K562 (cell line): ENCODE measurements around the gene PPIL4. TPM values are rescaled to one million over a fixed set of nuclear protein-coding genes. Genes with fewer than 3 reads are reported as not detected.

Source experiments
- CHAMP1 ChIP-seq: fragments of 450-650 bp; IDR thresholded peaks from 2 replicates; pipeline ENCODE4 v1.6.1; 2016; ENCODE audit warnings: mild to moderate bottlenecking
- CREB3 ChIP-seq: fragments of 450-650 bp; conservative IDR thresholded peaks from 2 replicates; pipeline ENCODE4 v1.6.1; 2016; ENCODE audit warnings: missing genetic modification characterization, low read depth, mild to moderate bottlenecking, missing compliant biosample characterization, moderate library complexity
- HDAC6 ChIP-seq: IDR thresholded peaks from 2 replicates; pipeline ENCODE4 v1.6.1; 2012; ENCODE audit warnings: low read depth, mild to moderate bottlenecking, control low read depth, inconsistent platforms, low read length, moderate library complexity
- REST ChIP-seq, 2 experiments: fragments of 450-650 bp; formaldehyde crosslinking in 1 of 2; IDR thresholded peaks; 2 replicates each; pipeline versions ENCODE4 v1.4.0 to v1.6.1; 2014 to 2020; ENCODE audit warnings: mild to moderate bottlenecking in 2 of 2, borderline replicate concordance in 1 of 2, low read depth in 1 of 2
- SIX5 ChIP-seq, 2 experiments: IDR thresholded peaks; 2 replicates each; pipeline ENCODE4 v1.6.1; 2011; ENCODE audit warnings: low read length in 2 of 2, borderline replicate concordance in 1 of 2, low read depth in 1 of 2, mild to moderate bottlenecking in 1 of 2, moderate library complexity in 1 of 2; ENCODE audit not compliant: insufficient read depth in 1 of 2
- TEAD1 ChIP-seq, 2 experiments: fragments of 450-650 bp in 1 of 2; sonication (generic) in 1 of 2; formaldehyde crosslinking; IDR thresholded peaks; 2 replicates each; pipeline versions ENCODE4 v1.4.0 to v1.8.0; 2020 to 2022; ENCODE audit warnings: mild to moderate bottlenecking in 2 of 2, missing genetic modification reagents in 1 of 2
- THRA ChIP-seq: fragments of 450-650 bp; IDR thresholded peaks from 2 replicates; pipeline ENCODE4 v1.6.1; 2017; ENCODE audit warnings: mild to moderate bottlenecking, moderate library complexity
- ZNF23 ChIP-seq: fragments of 250-450 bp; sonication (Bioruptor Pico); IDR thresholded peaks from 2 replicates; pipeline ENCODE4 v1.4.0; 2020; ENCODE audit warnings: mild to moderate bottlenecking
- polyA plus RNA-seq, 8 experiments: library from polyadenylated mRNA; depleted of rRNA in 4 of 8; stranded (reverse) in 5 of 8; unstranded in 3 of 8; fragments of >200 nt; fragmentation: Nextera tagmentation in 2 of 8; fragmentation: Illumina TruSeq in 1 of 8; extraction: Ambion mirVana in 2 of 8; extraction: Trizol in 1 of 8; gene quantifications; 2 replicates each; pipeline versions ENCODE4 v1.2.1 to v1.2.3, GENCODE V29; 2011 to 2014; ENCODE audit warnings: inconsistent platforms in 1 of 8, missing spikeins in 1 of 8
- total RNA-seq, 7 experiments: library from RNA; depleted of rRNA in 6 of 7; stranded (reverse); fragments of >200 nt in 6 of 7; fragmentation: Illumina TruSeq in 2 of 7; extraction: Trizol in 2 of 7; gene quantifications; 2 replicates each; pipeline versions ENCODE4 v1.2.1 to v1.2.3, GENCODE V29; 2011 to 2021; ENCODE audit warnings: low replicate concordance in 1 of 7

The PPIL4 gene
- total and polyA plus RNA-seq, 9 of the 15 experiments (the other 6 are each of a cell fraction or from before 2014, with no cell fraction given), result 14.5 to 55.2 (median 45.9) TPM

GRCh38 chr6:149565527-149566409 is 19.9 kb upstream of the PPIL4 start, which contains the start of gene GINM1 (continued):
- peak; percentile 66; the same call in 1 of the 2 replicates for TF ChIP-seq REST (IDR thresholded peaks at IDR 0.05; ENCODE audit: borderline replicate concordance)
- TF ChIP-seq REST (CRISPR knock-in tag; IDR thresholded peaks at IDR 0.05; ENCODE audit: low read depth), result no peak
- TF ChIP-seq SIX5 (IDR thresholded peaks at IDR 0.05; ENCODE audit: borderline replicate concordance in 1 of 2, insufficient read depth in 1 of 2, low read depth in 1 of 2, low read length in 2 of 2), result no peak
- no peak for TF ChIP-seq THRA
- TF ChIP-seq HDAC6, result no peak
- 0 out of 4 replicates have a peak, but pooled peaks of 1 of the 2 experiments have one; percentile 13 for TF ChIP-seq TEAD1 (CRISPR knock-in tag; IDR thresholded peaks at IDR 0.05)
- TF ChIP-seq ZNF23 (CRISPR knock-in tag), result 0 out of 2 replicates have a peak, but pooled peaks have one; percentile 41
- TF ChIP-seq CHAMP1, result peak; percentile 25; the same call in 1 of the 2 replicates
- TF ChIP-seq CREB3 (tag), result no peak
